Mesendoderm (in vitro differentiated cells): ENCODE data around the gene PHC3.

Source experiments
- DNase-seq: peaks from one replicate; pipeline ENCODE4 v3.0.0; 2013
- H2AK5ac ChIP-seq: 2 replicates; pipeline ENCODE4 v1.6.1; 2013; ENCODE audit warnings: low read length, inconsistent platforms
- H2BK120ac ChIP-seq: 2 replicates; pipeline ENCODE4 v1.6.1; 2013; ENCODE audit warnings: low read depth, mild to moderate bottlenecking, low read length, moderate library complexity, mixed read lengths
- H2BK15ac ChIP-seq: replicated peaks from 2 replicates; pipeline ENCODE4 v1.6.1; 2013; ENCODE audit warnings: low read depth, mild to moderate bottlenecking, moderate library complexity
- H2BK5ac ChIP-seq: 2 replicates; pipeline ENCODE4 v1.6.1; 2013; ENCODE audit warnings: low read length, inconsistent platforms
- H3K18ac ChIP-seq: 2 replicates; pipeline ENCODE4 v1.6.1; 2013; ENCODE audit warnings: mild to moderate bottlenecking, low read length, mixed read lengths
- H3K23ac ChIP-seq: one replicate; pipeline ENCODE4 v1.6.1; 2013; ENCODE audit warnings: low read length
- H3K27ac ChIP-seq: 2 replicates; pipeline ENCODE4 v1.5.1; 2013; ENCODE audit warnings: low read depth, mild to moderate bottlenecking, inconsistent platforms, low read length, moderate library complexity
- H3K27me3 ChIP-seq: 2 replicates; pipeline ENCODE4 v1.6.1; 2013; ENCODE audit warnings: low read length, control low read depth, mild to moderate bottlenecking, inconsistent platforms; ENCODE audit not compliant: insufficient read depth, poor library complexity
- H3K36me3 ChIP-seq: 2 replicates; pipeline ENCODE4 v1.6.1; 2013; ENCODE audit warnings: low read length, inconsistent platforms; ENCODE audit not compliant: control insufficient read depth, insufficient read depth
- H3K4ac ChIP-seq: one replicate; pipeline ENCODE4 v1.6.1; 2013; ENCODE audit warnings: low read depth, mild to moderate bottlenecking, low read length, moderate library complexity
- H3K4me1 ChIP-seq: 2 replicates; pipeline ENCODE4 v1.6.1; 2013; ENCODE audit warnings: low read depth, low read length, inconsistent platforms; ENCODE audit not compliant: control insufficient read depth
- H3K4me2 ChIP-seq: 2 replicates; pipeline ENCODE4 v1.6.1; 2013; ENCODE audit warnings: low read length
- H3K4me3 ChIP-seq: 2 replicates; pipeline ENCODE4 v1.5.1; 2013; ENCODE audit warnings: mild to moderate bottlenecking, low read length
- H3K56ac ChIP-seq: one replicate; pipeline ENCODE4 v1.6.1; 2013; ENCODE audit warnings: low read length
- H3K79me1 ChIP-seq: 2 replicates; pipeline ENCODE4 v1.6.1; 2013; ENCODE audit warnings: low read length, inconsistent platforms
- H3K79me2 ChIP-seq: 2 replicates; pipeline ENCODE4 v1.6.1; 2013; ENCODE audit warnings: mild to moderate bottlenecking, low read length; ENCODE audit not compliant: control insufficient read depth, insufficient read depth
- H3K9ac ChIP-seq: 2 replicates; pipeline ENCODE4 v1.6.1; 2013; ENCODE audit warnings: low read length, inconsistent platforms
- H4K5ac ChIP-seq: one replicate; pipeline ENCODE4 v1.6.1; 2013; ENCODE audit warnings: low read length
- H4K8ac ChIP-seq: one replicate; pipeline ENCODE4 v1.6.1; 2013; ENCODE audit warnings: low read depth, mild to moderate bottlenecking, control low read depth, low read length, moderate library complexity
- WGBS: extraction: QIAGEN DNeasy Blood & Tissue Kit; methylation state at CpG from one replicate; pipeline ENCODE4 v1.1.7; 2013; ENCODE audit warnings: low lambda C conversion rate, missing lambda C conversion rate; ENCODE audit not compliant: insufficient coverage; ENCODE audit errors: extremely low coverage; 5-methylcytosine and 5-hydroxymethylcytosine counted together

PHC3 gene

DNA sequence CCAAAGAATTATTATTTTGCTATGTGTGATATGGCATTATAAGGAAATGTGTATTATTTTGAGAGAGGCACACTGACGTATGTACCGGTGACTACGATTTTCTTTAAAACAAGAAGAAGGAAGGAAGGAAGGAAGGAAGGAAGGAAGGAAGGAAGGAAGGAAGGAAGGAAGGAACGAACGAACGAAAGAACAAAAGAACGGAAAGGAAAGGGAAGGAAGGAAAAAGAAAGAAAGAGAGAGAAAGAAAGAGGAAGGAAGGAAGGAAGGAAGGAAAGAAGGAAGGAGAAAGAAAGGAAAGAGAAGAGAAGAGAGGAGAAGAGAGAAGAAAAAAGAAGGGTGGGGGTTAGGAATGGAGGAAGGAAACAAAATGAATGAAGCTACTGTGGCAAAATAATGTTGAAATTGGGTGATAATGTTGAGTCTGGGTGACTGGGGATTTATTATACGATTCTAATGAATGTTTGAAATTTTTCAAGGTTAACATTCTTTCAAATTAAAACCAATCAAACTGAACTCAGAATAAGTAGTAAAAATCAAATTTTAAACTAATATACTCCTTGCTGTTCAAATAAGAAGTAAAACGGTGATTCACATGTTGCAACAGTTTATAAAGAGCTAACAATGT lies 70.3 kb downstream of the PHC3 start:
- H3K79me2 ChIP-seq: no peaks in the 10 kb centered on the region
- no peak overlapping the region for H3K23ac ChIP-seq
- no peaks in the 10 kb centered on the region for H3K4me1 ChIP-seq
- no peak overlapping the region for H3K18ac ChIP-seq
- no peak overlapping the region for H3K27ac ChIP-seq
- no peak overlapping the region for H2AK5ac ChIP-seq
- H3K36me3 ChIP-seq: no peaks in the 10 kb centered on the region
- H3K4ac ChIP-seq: no peak overlapping the region
- no peak overlapping the region for H3K56ac ChIP-seq
- WGBS: 100% methylated on average over 1 of the region's 9 CpGs
- no peak overlapping the region for H2BK120ac ChIP-seq
- no peak overlapping the region for H3K9ac ChIP-seq
- no peak overlapping the region for H4K5ac ChIP-seq
- DNase-seq: no peak
- no peak overlapping the region for H3K4me3 ChIP-seq
- H3K79me1 ChIP-seq: no peaks in the 10 kb centered on the region
- no peak overlapping the region for H2BK5ac ChIP-seq
- H3K27me3 ChIP-seq: no peaks in the 10 kb centered on the region
- H3K4me2 ChIP-seq: no peak overlapping the region
- H4K8ac ChIP-seq: no peak overlapping the region
- no peak overlapping the region for H2BK15ac ChIP-seq

DNA sequence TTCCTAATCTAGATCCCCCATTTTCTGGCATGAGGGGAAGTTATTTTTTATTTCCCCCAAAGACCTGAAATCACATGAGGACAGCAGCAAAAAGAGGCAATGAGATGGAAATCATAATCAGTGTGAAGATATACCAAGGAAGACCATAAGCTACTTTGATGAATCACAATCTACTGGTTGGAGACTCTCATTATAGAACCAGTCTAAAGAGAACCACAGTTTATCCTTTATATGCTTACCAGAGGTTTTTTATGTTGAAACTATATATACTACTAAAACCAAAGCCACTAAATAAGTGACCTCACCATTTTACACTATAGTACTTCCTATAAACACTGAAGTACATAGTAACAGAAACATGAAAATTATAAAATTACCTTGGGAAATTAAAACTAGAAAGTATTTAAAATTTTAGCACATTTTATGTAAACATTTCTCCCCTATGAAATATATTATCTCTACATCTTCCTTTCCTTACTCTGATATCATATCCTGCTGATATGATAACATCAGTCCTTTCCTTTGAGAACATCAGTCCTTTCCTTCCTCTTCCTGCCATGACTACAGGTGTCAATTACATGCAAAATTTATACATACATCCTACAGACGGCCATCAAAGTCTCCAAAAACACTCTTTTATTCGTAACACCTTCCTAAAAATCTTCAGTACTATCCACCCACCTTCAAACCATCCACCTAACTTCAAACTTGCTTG lies 71.8 kb downstream of the PHC3 start:
- Histone ChIP-seq H3K23ac (no peak overlapping the region), H3K9ac (no peak overlapping the region), H2BK15ac (no peak overlapping the region), H3K4me2 (no peak overlapping the region), H3K79me2 (no peaks in the 10 kb centered on the region), H3K4me3 (no peak overlapping the region), H3K18ac (no peak overlapping the region), H2BK120ac (no peak overlapping the region), H2BK5ac (no peak overlapping the region), H2AK5ac (no peak overlapping the region), H3K27me3 (no peaks in the 10 kb centered on the region), H3K36me3 (no peaks in the 10 kb centered on the region), H3K27ac (no peak overlapping the region), H4K5ac (no peak overlapping the region), H3K56ac (no peak overlapping the region), H3K79me1 (no peaks in the 10 kb centered on the region), H4K8ac (no peak overlapping the region), H3K4me1 (no peaks in the 10 kb centered on the region), H3K4ac (no peak overlapping the region)
- no peak for DNase-seq
- 100% methylated on average over 2 of the region's 2 CpGs for WGBS

DNA sequence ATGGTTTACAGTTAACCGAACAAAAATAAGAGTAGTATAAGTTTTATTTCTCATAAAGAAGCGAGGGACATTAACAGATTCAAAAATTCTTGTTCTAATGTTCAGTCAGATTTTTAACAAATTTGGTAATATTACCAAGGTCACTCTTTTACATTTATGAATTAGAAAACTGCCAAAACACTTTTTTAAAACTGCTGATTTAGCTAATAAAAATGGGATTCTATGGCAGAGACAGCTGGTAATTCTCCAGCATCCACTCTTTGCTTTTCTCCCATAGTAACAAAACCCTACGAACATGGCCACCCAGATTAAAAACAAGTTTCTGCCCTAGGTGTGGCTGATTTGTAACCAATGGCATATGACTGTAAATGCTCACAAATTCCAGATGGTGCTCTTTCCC lies 72.6 kb downstream of the PHC3 start:
- H3K27me3 ChIP-seq: no peaks in the 10 kb centered on the region
- H3K27ac ChIP-seq: no peak overlapping the region
- H3K36me3 ChIP-seq: no peaks in the 10 kb centered on the region
- H3K79me2 ChIP-seq: no peaks in the 10 kb centered on the region
- no peak overlapping the region for H3K18ac ChIP-seq
- H4K8ac ChIP-seq: no peak overlapping the region
- no peaks in the 10 kb centered on the region for H3K4me1 ChIP-seq
- H3K79me1 ChIP-seq: no peaks in the 10 kb centered on the region
- no peak overlapping the region for H3K23ac ChIP-seq
- no peak overlapping the region for H3K4ac ChIP-seq
- no peak overlapping the region for H3K4me2 ChIP-seq
- H2BK120ac ChIP-seq: no peak overlapping the region
- no CpG with 5 or more reads among the region's 3 CpGs for WGBS
- H3K56ac ChIP-seq: no peak overlapping the region
- H2BK5ac ChIP-seq: no peak overlapping the region
- H4K5ac ChIP-seq: no peak overlapping the region
- no peak overlapping the region for H2AK5ac ChIP-seq
- no peak overlapping the region for H3K9ac ChIP-seq
- no peak overlapping the region for H2BK15ac ChIP-seq
- H3K4me3 ChIP-seq: no peak overlapping the region
- DNase-seq: no peak

DNA sequence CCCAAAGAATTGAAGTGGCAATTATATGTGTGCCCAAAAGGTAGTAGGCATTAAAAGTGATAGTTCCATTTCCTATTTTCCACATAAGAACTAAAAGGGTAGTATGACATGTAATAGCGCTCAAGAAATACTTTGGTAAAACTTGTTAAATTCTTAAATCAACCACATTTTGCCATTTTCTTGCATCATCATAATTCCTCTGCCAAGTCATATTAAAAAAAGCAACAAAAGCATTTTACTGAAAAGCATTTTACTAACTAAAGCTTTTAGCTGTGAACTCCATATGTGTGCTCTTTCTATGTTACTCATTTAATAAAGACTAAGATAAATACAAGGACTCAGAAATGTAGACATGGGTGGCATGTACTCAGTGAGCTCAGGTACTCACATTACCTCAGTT lies 73.6 kb downstream of the PHC3 start:
- Histone ChIP-seq H4K8ac (no peak overlapping the region), H3K4me3 (no peak overlapping the region), H2BK120ac (no peak overlapping the region), H3K4ac (no peak overlapping the region), H2AK5ac (no peak overlapping the region), H3K79me2 (no peaks in the 10 kb centered on the region), H3K4me2 (no peak overlapping the region), H2BK5ac (no peak overlapping the region), H2BK15ac (no peak overlapping the region), H3K4me1 (no peaks in the 10 kb centered on the region), H3K27ac (no peak overlapping the region), H3K27me3 (no peaks in the 10 kb centered on the region), H3K23ac (no peak overlapping the region), H3K79me1 (no peaks in the 10 kb centered on the region), H3K36me3 (no peaks in the 10 kb centered on the region), H4K5ac (no peak overlapping the region), H3K18ac (no peak overlapping the region), H3K56ac (no peak overlapping the region), H3K9ac (no peak overlapping the region)
- DNase-seq: no peak
- WGBS: no CpG with 5 or more reads among the region's 1 CpG

DNA sequence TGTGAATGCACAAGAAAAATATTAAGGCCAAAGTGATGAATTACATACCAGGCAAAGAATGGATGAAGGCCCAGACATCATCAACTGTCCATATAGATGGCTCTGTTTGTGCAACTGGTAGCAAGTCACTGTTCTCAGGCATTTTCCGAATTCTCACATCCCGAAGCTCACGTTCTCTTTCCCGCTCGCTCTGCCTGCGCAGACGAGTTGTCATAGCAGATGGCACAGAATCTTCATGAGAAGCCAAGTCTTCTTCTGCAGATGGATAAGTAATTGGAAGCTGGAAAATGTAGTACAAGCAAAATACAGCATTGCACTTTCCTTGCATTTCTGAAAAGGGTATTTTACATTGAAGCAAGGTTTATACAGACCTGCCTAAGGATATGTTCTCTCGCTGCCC lies 79.1 kb downstream of the PHC3 start:
- no peaks in the 10 kb centered on the region for H3K36me3 ChIP-seq
- no peak overlapping the region for H3K4me2 ChIP-seq
- no peak overlapping the region for H3K4ac ChIP-seq
- H4K5ac ChIP-seq: no peak overlapping the region
- no peak overlapping the region for H3K9ac ChIP-seq
- no peak overlapping the region for H3K23ac ChIP-seq
- no peak overlapping the region for H2BK5ac ChIP-seq
- WGBS: no CpG with 5 or more reads among the region's 8 CpGs
- H3K4me1 ChIP-seq: no peaks in the 10 kb centered on the region
- H2BK120ac ChIP-seq: no peak overlapping the region
- no peaks in the 10 kb centered on the region for H3K27me3 ChIP-seq
- H3K56ac ChIP-seq: no peak overlapping the region
- no peak overlapping the region for H3K18ac ChIP-seq
- no peak for DNase-seq
- no peak overlapping the region for H4K8ac ChIP-seq
- no peak overlapping the region for H2AK5ac ChIP-seq
- H3K4me3 ChIP-seq: no peak overlapping the region
- H2BK15ac ChIP-seq: no peak overlapping the region
- no peaks in the 10 kb centered on the region for H3K79me2 ChIP-seq
- H3K27ac ChIP-seq: no peak overlapping the region
- no peaks in the 10 kb centered on the region for H3K79me1 ChIP-seq

GRCh38 chr3:170100944-170101343 lies 80.6 kb downstream of the PHC3 start:
- Histone ChIP-seq H2BK5ac (no peak overlapping the region), H3K56ac (no peak overlapping the region), H2BK120ac (no peak overlapping the region), H3K4ac (no peak overlapping the region), H3K27ac (no peak overlapping the region), H2BK15ac (no peak overlapping the region), H3K36me3 (no peaks in the 10 kb centered on the region), H3K79me2 (no peaks in the 10 kb centered on the region), H3K79me1 (no peaks in the 10 kb centered on the region), H4K8ac (no peak overlapping the region), H3K4me3 (no peak overlapping the region), H2AK5ac (no peak overlapping the region), H4K5ac (no peak overlapping the region), H3K23ac (no peak overlapping the region), H3K9ac (no peak overlapping the region), H3K18ac (no peak overlapping the region), H3K4me1 (no peaks in the 10 kb centered on the region), H3K27me3 (no peaks in the 10 kb centered on the region), H3K4me2 (no peak overlapping the region)
- DNase-seq: no peak
- no CpG with 5 or more reads among the region's 1 CpG for WGBS
